ENCODE measurements around the gene PROM2.

GRCh38 chr2:95291222-95291621 lies 17.0 kb downstream of the PROM2 start:
- TF ChIP-seq EP300 (IDR thresholded peaks at IDR 0.05; ENCODE audit: borderline replicate concordance) (no peak), ZBTB7A (IDR thresholded peaks at IDR 0.05; ENCODE audit: low read depth) (no peak)
